KMS-11 (cell line): ENCODE measurements around the gene STK33.

Experiments used
- H2AFZ ChIP-seq: fragments of 200-600 bp; sonication (generic); 2 replicates; pipeline ENCODE4 v1.6.1; 2016; ENCODE audit warnings: antibody characterized with exemption, mixed run types, low read depth
- H3K27ac ChIP-seq: fragments of 200-600 bp; sonication (generic); 2 replicates; pipeline ENCODE4 v1.6.1; 2016; ENCODE audit warnings: mild to moderate bottlenecking, mixed run types
- H3K27me3 ChIP-seq: fragments of 200-600 bp; sonication (generic); 2 replicates; pipeline ENCODE4 v1.6.1; 2017; ENCODE audit warnings: mild to moderate bottlenecking, low read depth, mixed run types, moderate library complexity; ENCODE audit not compliant: insufficient read depth
- H3K36me3 ChIP-seq: fragments of 200-600 bp; sonication (generic); 2 replicates; pipeline ENCODE4 v1.6.1; 2017; ENCODE audit warnings: mild to moderate bottlenecking, mixed run types; ENCODE audit not compliant: insufficient read depth
- H3K4me1 ChIP-seq: fragments of 200-600 bp; sonication (generic); 2 replicates; pipeline ENCODE4 v1.6.1; 2016; ENCODE audit warnings: mild to moderate bottlenecking, low read depth, mixed run types; ENCODE audit not compliant: poor library complexity, severe bottlenecking
- H3K4me2 ChIP-seq: fragments of 200-600 bp; sonication (generic); 2 replicates; pipeline ENCODE4 v1.7.0; 2016; ENCODE audit warnings: mild to moderate bottlenecking, mixed run types
- H3K4me3 ChIP-seq: fragments of 200-600 bp; sonication (generic); IDR thresholded peaks from 2 replicates; pipeline ENCODE4 v1.6.1; 2017; ENCODE audit warnings: low read depth, low read length, mixed read lengths; ENCODE audit not compliant: insufficient read depth
- H3K79me2 ChIP-seq: fragments of 200-600 bp; sonication (generic); 2 replicates; pipeline ENCODE4 v1.6.1; 2016; ENCODE audit warnings: low read depth, mixed run types; ENCODE audit not compliant: insufficient read depth
- H3K9ac ChIP-seq: fragments of 200-600 bp; sonication (generic); 2 replicates; pipeline ENCODE4 v1.6.1; 2016; ENCODE audit warnings: mild to moderate bottlenecking, mixed run types
- H4K20me1 ChIP-seq: fragments of 200-600 bp; sonication (generic); 2 replicates; pipeline ENCODE4 v1.6.1; 2016; ENCODE audit warnings: mild to moderate bottlenecking, mixed run types; ENCODE audit not compliant: insufficient read depth
- CTCF ChIP-seq: fragments of 200-600 bp; sonication (generic); conservative IDR thresholded peaks from 2 replicates; pipeline ENCODE4 v1.6.1; 2017; ENCODE audit warnings: low read depth, mild to moderate bottlenecking, antibody characterized with exemption, low read length, moderate library complexity, mixed read lengths

STK33 gene

GRCh38 chr11:8352876-8353505 is 241.0 kb downstream of the STK33 start:
- no peaks in the 10 kb centered on the region for H3K36me3 ChIP-seq
- H3K4me2 ChIP-seq: no peak overlapping the region
- no peak for TF ChIP-seq CTCF
- no peaks in the 10 kb centered on the region for H3K27me3 ChIP-seq
- no peaks in the 10 kb centered on the region for H3K79me2 ChIP-seq
- H3K27ac ChIP-seq: no peak overlapping the region
- H3K9ac ChIP-seq: no peak overlapping the region
- no peaks in the 10 kb centered on the region for H3K4me1 ChIP-seq
- no peak overlapping the region for H2AFZ ChIP-seq
- H3K4me3 ChIP-seq: no peak overlapping the region
- no peaks in the 10 kb centered on the region for H4K20me1 ChIP-seq

- Histone ChIP-seq H3K36me3 (no peaks in the 10 kb centered on the region), H2AFZ (no peak overlapping the region), H3K9ac (no peak overlapping the region), H3K4me3 (no peak overlapping the region), H3K4me1 (no peaks in the 10 kb centered on the region), H3K4me2 (no peak overlapping the region), H3K27me3 (no peaks in the 10 kb centered on the region), H3K79me2 (no peaks in the 10 kb centered on the region), H4K20me1 (no peaks in the 10 kb centered on the region), H3K27ac (no peak overlapping the region)
- TF ChIP-seq CTCF: no peak
These were observed 241.7 kb downstream of the STK33 start for GRCh38 chr11:8352103-8352875.

GRCh38 chr11:8351223-8351622 is 242.8 kb downstream of the STK33 start:
- no peaks in the 10 kb centered on the region for H3K4me1 ChIP-seq
- H3K4me2 ChIP-seq: no peak overlapping the region
- H3K36me3 ChIP-seq: no peaks in the 10 kb centered on the region
- no peaks in the 10 kb centered on the region for H3K27me3 ChIP-seq
- no peak overlapping the region for H3K9ac ChIP-seq
- no peak overlapping the region for H3K27ac ChIP-seq
- no peaks in the 10 kb centered on the region for H3K79me2 ChIP-seq
- H3K4me3 ChIP-seq: no peak overlapping the region
- no peak overlapping the region for H2AFZ ChIP-seq
- no peaks in the 10 kb centered on the region for H4K20me1 ChIP-seq
- no peak for TF ChIP-seq CTCF

GRCh38 chr11:8347978-8348377 is 246.1 kb downstream of the STK33 start:
- H3K36me3 ChIP-seq: no peaks in the 10 kb centered on the region
- no peaks in the 10 kb centered on the region for H4K20me1 ChIP-seq
- H3K9ac ChIP-seq: no peak overlapping the region
- no peak for TF ChIP-seq CTCF
- no peak overlapping the region for H3K27ac ChIP-seq
- no peak overlapping the region for H2AFZ ChIP-seq
- no peaks in the 10 kb centered on the region for H3K79me2 ChIP-seq
- no peak overlapping the region for H3K4me2 ChIP-seq
- H3K4me1 ChIP-seq: peaks cover 15% of the 10 kb centered on the region
- H3K4me3 ChIP-seq: no peak overlapping the region
- H3K27me3 ChIP-seq: no peaks in the 10 kb centered on the region
